Tibial artery (tissue), 4 donors: Measurements from ENCODE around the gene ACAD11.
"Not testable (repeated sequence)": the region's sequence is repeated elsewhere in the genome, so short reads cannot be mapped to it uniquely, and the experiment has no call there.

Experiments used
- DNase-seq, 2 donors: peaks; one replicate each; pipeline ENCODE4 v3.0.0-alpha.2; 2019
- H3K27ac ChIP-seq, 2 donors: fragments of 200-600 bp; sonication (generic) in 1 of 2; 1 replicate in 1 of 2; 2 replicates in 1 of 2; pipeline ENCODE4 v1.5.1; 2018 to 2019; ENCODE audit warnings: mild to moderate bottlenecking in 1 of 2
- H3K27me3 ChIP-seq, 2 donors: fragments of 200-600 bp; sonication (generic) in 1 of 2; one replicate each; pipeline versions ENCODE4 v1.5.1 to v1.6.0; 2016 to 2019
- H3K36me3 ChIP-seq, 3 donors: fragments of 200-600 bp; sonication (generic) in 2 of 3; one replicate each; pipeline ENCODE4 v1.5.1; 2016 to 2019; ENCODE audit warnings: mild to moderate bottlenecking in 2 of 3
- H3K4me1 ChIP-seq, 4 donors: fragments of 200-600 bp; sonication (generic) in 2 of 4; 1 replicate in 3 of 4; 2 replicates in 1 of 4; pipeline ENCODE4 v1.5.1; 2016 to 2019
- H3K4me3 ChIP-seq, 2 donors: fragments of 200-600 bp; sonication (generic) in 1 of 2; 1 replicate in 1 of 2; 2 replicates in 1 of 2; pipeline ENCODE4 v1.5.1; 2018 to 2019; ENCODE audit warnings: mild to moderate bottlenecking in 2 of 2
- H3K9me3 ChIP-seq, 3 donors: fragments of 200-600 bp; sonication (generic) in 1 of 3; one replicate each; pipeline ENCODE4 v1.5.1; 2016 to 2019
- CTCF ChIP-seq, 2 experiments: fragments of 200-600 bp in 1 of 2; fragments of 450-650 bp in 1 of 2; IDR thresholded peaks; one replicate each; pipeline ENCODE4 v1.5.1; 2017 to 2019; ENCODE audit warnings: antibody characterized with exemption in 2 of 2, mild to moderate bottlenecking in 1 of 2, moderate library complexity in 1 of 2
- intact Hi-C: fragments of 100-400 bp; cut with DNase I; formaldehyde crosslinking; loops from one replicate; pipeline ENCODE4 v1.15.0; 2023; ENCODE audit warnings: low total_unique reads

Gene ACAD11

GRCh38 chr3:132641837-132642538 lies 17.6 kb downstream of the ACAD11 start:
- no peak for DNase-seq
- intact Hi-C loops, result no loop called here
- Histone ChIP-seq H3K27me3 (no peaks in the 10 kb centered on the region), H3K36me3 (peaks cover 15 to 32% (median 17%) of the 10 kb centered on the region in 3 donors), H3K4me3 (no peak overlapping the region), H3K27ac (no peak overlapping the region), H3K4me1 (no peaks in the 10 kb centered on the region), H3K9me3 (no peaks in the 10 kb centered on the region)
- TF ChIP-seq CTCF (IDR thresholded peaks at IDR 0.05), result peak; percentile 86 to 87

GRCh38 chr3:132641427-132641826 lies 18.2 kb downstream of the ACAD11 start:
- intact Hi-C loops, result not testable (repeated sequence)

GRCh38 chr3:132638706-132639105 lies 20.9 kb downstream of the ACAD11 start:
- no peak for TF ChIP-seq CTCF (IDR thresholded peaks at IDR 0.05)
- no peak overlapping the region for H3K4me3 ChIP-seq
- peaks cover 15 to 44% (median 26%) of the 10 kb centered on the region in 3 donors for H3K36me3 ChIP-seq
- H3K27me3 ChIP-seq, result no peaks in the 10 kb centered on the region
- no peak for DNase-seq
- no peaks in the 10 kb centered on the region for H3K4me1 ChIP-seq
- intact Hi-C loops, result no loop called here
- H3K9me3 ChIP-seq, result no peaks in the 10 kb centered on the region
- H3K27ac ChIP-seq, result no peak overlapping the region

More at GRCh38 chr3:132641427-132641826, 18.2 kb downstream of the ACAD11 start:
- H3K4me3 ChIP-seq, H3K9me3 ChIP-seq, H3K4me1 ChIP-seq, H3K27ac ChIP-seq, DNase-seq, H3K27me3 ChIP-seq: not testable (repeated sequence)
- peaks cover 15 to 36% (median 23%) of the 10 kb centered on the region in 3 donors for H3K36me3 ChIP-seq

- Histone ChIP-seq H3K27me3 (no peaks in the 10 kb centered on the region), H3K27ac (no peak overlapping the region), H3K36me3 (peaks cover 15 to 44% (median 26%) of the 10 kb centered on the region in 3 donors), H3K4me3 (no peak overlapping the region), H3K4me1 (no peaks in the 10 kb centered on the region), H3K9me3 (no peaks in the 10 kb centered on the region)
- TF ChIP-seq CTCF (IDR thresholded peaks at IDR 0.05), result no peak
- DNase-seq, result no peak
- intact Hi-C loops, result no loop called here
These were observed 22.0 kb downstream of the ACAD11 start for GRCh38 chr3:132637590-132637989.

- Histone ChIP-seq H3K27me3 (no peaks in the 10 kb centered on the region), H3K9me3 (no peaks in the 10 kb centered on the region), H3K4me3 (no peak overlapping the region), H3K27ac (no peak overlapping the region), H3K36me3 (peaks cover 15 to 32% (median 31%) of the 10 kb centered on the region in 3 donors), H3K4me1 (no peaks in the 10 kb centered on the region)
- intact Hi-C loops, result no loop called here
- no peak for DNase-seq
- TF ChIP-seq CTCF (IDR thresholded peaks at IDR 0.05), result no peak
These were observed 24.6 kb downstream of the ACAD11 start for GRCh38 chr3:132635052-132635451.

- Histone ChIP-seq H3K4me3 (no peak overlapping the region), H3K4me1 (peaks cover 0 to 6% (median 3%) of the 10 kb centered on the region in 4 donors), H3K27ac (no peak overlapping the region), H3K36me3 (peaks cover 10 to 26% (median 16%) of the 10 kb centered on the region in 3 donors), H3K9me3 (no peaks in the 10 kb centered on the region), H3K27me3 (no peaks in the 10 kb centered on the region)
- intact Hi-C loops, result no loop called here
- no peak for DNase-seq
- no peak for TF ChIP-seq CTCF (IDR thresholded peaks at IDR 0.05)
These were observed 29.0 kb downstream of the ACAD11 start for GRCh38 chr3:132630612-132631011.
